Body of pancreas (tissue), 4 donors: ENCODE results near the gene CCDC188. TPM values are rescaled to one million over a fixed set of nuclear protein-coding genes. Genes with fewer than 3 reads are reported as not detected.
"Not testable (repeated sequence)": the region's sequence is repeated elsewhere in the genome, so short reads cannot be mapped to it uniquely, and the experiment has no call there.

Experiments
- ATAC-seq: fragments of 150-250 bp; one replicate; pipeline ENCODE4 v1.9.1; 2016
- DNase-seq, 4 donors: peaks; one replicate each; pipeline ENCODE4 v3.0.0-alpha.2; 2019
- H3K27ac ChIP-seq, 4 donors: fragments of 200-600 bp; sonication (generic); 1 replicate in 3 of 4; 2 replicates in 1 of 4; pipeline versions ENCODE4 v1.5.1 to v1.6.1; 2016 to 2019; ENCODE audit warnings: mild to moderate bottlenecking in 1 of 4, mixed read lengths in 1 of 4, moderate library complexity in 1 of 4
- H3K27me3 ChIP-seq, 2 donors: fragments of 200-600 bp; sonication (generic); one replicate each; pipeline ENCODE4 v1.6.0; 2016; ENCODE audit warnings: mild to moderate bottlenecking in 1 of 2
- H3K36me3 ChIP-seq, 2 donors: fragments of 200-600 bp; sonication (generic); replicated peaks in 1 of 2; 2 replicates each; pipeline ENCODE4 v1.5.1; 2016; ENCODE audit warnings: low read depth in 2 of 2; ENCODE audit not compliant: insufficient read depth in 1 of 2
- H3K4me1 ChIP-seq: fragments of 200-600 bp; sonication (generic); one replicate; pipeline ENCODE4 v1.6.0; 2016
- H3K4me3 ChIP-seq, 2 donors: fragments of 200-600 bp; sonication (generic); 1 replicate in 1 of 2; 2 replicates in 1 of 2; pipeline ENCODE4 v1.5.1; 2016 to 2019
- H3K9me3 ChIP-seq, 3 donors: fragments of 200-600 bp; sonication (generic); 1 replicate in 2 of 3; 2 replicates in 1 of 3; pipeline ENCODE4 v1.5.1; 2016
- CTCF ChIP-seq, 7 experiments: fragments of 450-650 bp in 4 of 7; fragments of 200-600 bp in 3 of 7; sonication (generic) in 3 of 7; IDR thresholded peaks; one replicate each; pipeline ENCODE4 v1.5.1; 2016 to 2019; ENCODE audit warnings: antibody characterized with exemption in 7 of 7
- POLR2A ChIP-seq, 3 donors: fragments of 450-650 bp; IDR thresholded peaks; one replicate each; pipeline ENCODE4 v1.6.1; 2016; ENCODE audit warnings: antibody characterized with exemption in 3 of 3, mild to moderate bottlenecking in 2 of 3
- WGBS, 2 donors: methylation state at CpG; one replicate each; pipeline ENCODE4 v1.1.5; 2017; 5-methylcytosine and 5-hydroxymethylcytosine counted together
- intact Hi-C: fragments of 100-400 bp; cut with DNase I; formaldehyde crosslinking; loops from one replicate; pipeline ENCODE4 v1.15.1; 2023
- total RNA-seq, 2 donors: library from RNA; depleted of rRNA; stranded (reverse); fragments of >200 nt; gene quantifications; one replicate each; pipeline ENCODE4 v1.1.0, GENCODE V29; 2016

The CCDC188 gene
- total RNA-seq, 2 donors from 2014 or later, result not detected

GRCh38 chr22:20166703-20167102, 15.8 kb upstream of the CCDC188 start:
- DNase-seq, result no peak
- intact Hi-C loops, result no loop called here
- Histone ChIP-seq H3K36me3 (no peaks in the 10 kb centered on the region), H3K9me3 (no peaks in the 10 kb centered on the region), H3K27ac (no peak overlapping the region), H3K4me3 (no peak overlapping the region), H3K4me1 (no peaks in the 10 kb centered on the region), H3K27me3 (no peaks in the 10 kb centered on the region)
- no peak for TF ChIP-seq POLR2A (IDR thresholded peaks at IDR 0.05)
- no peak for TF ChIP-seq CTCF (IDR thresholded peaks at IDR 0.05)
- ATAC-seq, result no peak
- 84 to 86% methylated on average over 4 to 9 of the region's 9 CpGs for WGBS, 2 donors

DNA sequence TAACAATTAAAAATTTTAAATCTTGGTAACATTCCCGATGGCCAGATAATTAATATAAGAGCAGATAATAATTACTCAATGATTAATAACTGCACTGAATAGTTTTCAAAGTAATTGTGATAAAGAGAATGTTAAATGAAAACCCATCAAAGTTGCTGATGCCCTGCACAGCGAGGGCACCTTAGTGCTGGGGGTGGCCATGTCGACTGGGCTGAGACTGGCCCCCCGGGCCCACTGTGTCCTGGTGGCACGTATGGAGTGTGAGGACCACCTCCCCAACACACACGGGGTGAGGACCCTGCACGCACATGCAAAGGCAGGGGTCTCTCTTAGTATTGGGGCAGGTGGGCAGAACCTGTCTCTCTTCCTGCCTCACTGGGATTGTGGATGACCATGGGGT, 15.1 kb upstream of the CCDC188 start:
- no peak overlapping the region for H3K4me3 ChIP-seq
- no peaks in the 10 kb centered on the region for H3K9me3 ChIP-seq
- no peak overlapping the region for H3K27ac ChIP-seq
- 59 to 60% methylated on average over 7 of the region's 7 CpGs for WGBS, 2 donors
- H3K27me3 ChIP-seq, result no peaks in the 10 kb centered on the region
- TF ChIP-seq POLR2A (IDR thresholded peaks at IDR 0.05), result no peak
- ATAC-seq (no peak), DNase-seq (no peak)
- H3K4me1 ChIP-seq, result no peaks in the 10 kb centered on the region
- intact Hi-C loops, result no loop called here
- no peaks in the 10 kb centered on the region for H3K36me3 ChIP-seq

- Histone ChIP-seq H3K27ac (no peak overlapping the region), H3K4me3 (no peak overlapping the region), H3K9me3 (no peaks in the 10 kb centered on the region), H3K27me3 (no peaks in the 10 kb centered on the region), H3K4me1 (no peaks in the 10 kb centered on the region), H3K36me3 (no peaks in the 10 kb centered on the region)
- no peak for TF ChIP-seq POLR2A (IDR thresholded peaks at IDR 0.05)
- no peak for TF ChIP-seq CTCF (IDR thresholded peaks at IDR 0.05)
- intact Hi-C loops, result no loop called here
- ATAC-seq (no peak), DNase-seq (no peak)
- WGBS, 2 donors, result 80 to 88% methylated on average over 1 to 7 of the region's 12 CpGs
These were observed 14.6 kb upstream of the CCDC188 start for GRCh38 chr22:20165421-20165820.

GRCh38 chr22:20164863-20165262, 14.0 kb upstream of the CCDC188 start:
- no peak for ATAC-seq
- Histone ChIP-seq H3K4me1 (no peaks in the 10 kb centered on the region), H3K9me3 (no peaks in the 10 kb centered on the region), H3K36me3 (no peaks in the 10 kb centered on the region), H3K27ac (no peak overlapping the region), H3K4me3 (no peak overlapping the region), H3K27me3 (no peaks in the 10 kb centered on the region)
- intact Hi-C loops, result no loop called here
- no peak for TF ChIP-seq POLR2A (IDR thresholded peaks at IDR 0.05)
- no peak for TF ChIP-seq CTCF (IDR thresholded peaks at IDR 0.05)
- WGBS, 2 donors, result 66 to 74% methylated on average over 8 to 10 of the region's 11 CpGs
- DNase-seq, result no peak

DNA sequence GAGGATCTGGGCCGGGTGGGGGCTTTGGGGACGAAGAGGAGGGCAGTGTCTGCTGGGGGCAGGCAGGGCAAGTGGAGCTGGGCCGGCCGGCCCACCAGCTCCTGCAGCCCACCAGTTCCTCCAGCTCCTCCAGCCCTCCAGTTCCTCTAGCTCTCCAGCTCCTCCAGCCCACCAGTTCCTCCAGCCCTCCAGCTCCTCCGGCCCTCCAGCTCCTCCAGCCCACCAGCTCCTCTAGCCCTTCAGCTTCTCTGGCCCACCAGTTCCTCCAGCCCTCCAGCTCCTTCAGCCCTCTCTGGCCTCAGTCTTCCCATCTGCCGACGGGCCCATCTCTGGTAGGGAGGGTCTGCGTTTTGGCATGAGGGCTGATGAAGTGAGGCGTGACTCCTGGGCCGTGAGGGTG, 9.2 kb upstream of the CCDC188 start:
- DNase-seq (no peak), ATAC-seq (no peak)
- no peaks in the 10 kb centered on the region for H3K27me3 ChIP-seq
- H3K9me3 ChIP-seq, result no peaks in the 10 kb centered on the region
- WGBS, 2 donors, result 78 to 83% methylated on average over 8 to 10 of the region's 10 CpGs
- no peaks in the 10 kb centered on the region for H3K36me3 ChIP-seq
- intact Hi-C loops, result no loop called here
- no peak overlapping the region for H3K4me3 ChIP-seq
- no peak overlapping the region for H3K27ac ChIP-seq
- peaks cover 7% of the 10 kb centered on the region for H3K4me1 ChIP-seq
- no peak for TF ChIP-seq CTCF (IDR thresholded peaks at IDR 0.05)
- TF ChIP-seq POLR2A (IDR thresholded peaks at IDR 0.05), result no peak

DNA sequence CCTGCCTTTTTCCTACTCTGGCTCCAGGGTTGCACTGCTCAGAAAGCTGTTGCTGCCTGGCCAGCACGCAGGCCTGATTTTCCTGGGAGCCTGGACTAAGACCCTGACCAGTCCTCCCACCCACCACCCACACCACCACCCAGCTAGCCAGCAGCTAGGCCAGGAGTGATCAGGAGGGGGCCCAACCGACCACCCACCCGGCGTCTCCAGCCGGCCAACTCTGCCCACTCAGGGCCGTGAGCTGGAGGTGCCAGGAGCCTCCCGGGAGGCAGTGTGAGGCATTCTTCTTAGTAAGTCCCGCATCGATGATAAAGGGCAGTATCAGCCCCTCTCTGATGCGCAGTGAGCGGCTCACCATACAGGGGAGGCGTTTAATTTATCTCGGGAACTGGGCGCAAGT, 8.7 kb upstream of the CCDC188 start:
- not testable (repeated sequence) for H3K36me3 ChIP-seq, DNase-seq, H3K9me3 ChIP-seq, H3K4me1 ChIP-seq, H3K4me3 ChIP-seq, H3K27me3 ChIP-seq, ATAC-seq, H3K27ac ChIP-seq
- WGBS, 2 donors, result 79 to 91% methylated on average over 5 to 7 of the region's 14 CpGs
- intact Hi-C loops, result loop anchor here (2.0 kb wide), 1 partner anchor 125 kb away; no protein-coding TSS in a partner anchor
